ENCODE results near the gene NIM1K. TPM values are rescaled to one million over a fixed set of nuclear protein-coding genes. Genes with fewer than 3 reads are reported as not detected.

NIM1K gene
- total and polyA plus RNA-seq, 10 of the 15 experiments (the other 5 are each of a cell fraction or from before 2014, with no cell fraction given): 0.27 to 1.7 (median 0.66) TPM

DNA sequence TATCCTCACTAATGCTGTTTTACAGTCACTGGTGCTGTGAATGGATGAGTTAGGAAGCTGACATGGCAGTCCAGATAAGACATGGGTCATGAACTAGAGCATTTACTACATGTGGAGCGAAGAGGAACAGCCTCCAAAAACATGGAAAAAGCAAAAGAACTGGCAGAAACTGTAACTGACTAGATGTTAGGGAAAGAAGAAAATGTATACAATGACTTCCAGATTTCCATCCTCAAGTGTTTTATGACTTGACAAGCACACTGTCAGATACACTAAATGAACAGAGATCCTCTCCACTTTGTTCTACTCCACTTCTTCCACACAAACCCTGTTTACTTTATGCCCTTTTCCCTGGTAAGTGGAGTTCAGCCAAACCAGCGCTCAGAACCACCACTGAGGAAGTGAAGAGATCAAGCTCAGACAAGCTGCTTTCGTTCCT, 109.6 kb downstream of the NIM1K start:
- H3K36me3 ChIP-seq (ENCODE audit: control insufficient read depth in 2 of 2, insufficient read depth in 2 of 2, low read length in 1 of 2): peaks cover 3 to 25% of the 10 kb centered on the region in 2 experiments
- in situ Hi-C loops (cut with MboI) (no loop called here), intact Hi-C loops (cut with micrococcal nuclease; ENCODE audit: unreplicated experiment) (loop anchor here (10.0 kb wide), 1 partner anchor 397 kb away; no protein-coding TSS in a partner anchor)
- no peaks in the 10 kb centered on the region for H3K9me3 ChIP-seq (replicated peaks; ENCODE audit: control insufficient read depth, insufficient read depth, low read length)
- no peak for TF ChIP-seq ETV6 (conservative IDR thresholded peaks at IDR 0.05 in 1 of 2, IDR thresholded peaks at IDR 0.05 in 1 of 2; ENCODE audit: borderline replicate concordance in 1 of 2, low read depth in 1 of 2)
- TF ChIP-seq ATF7 (IDR thresholded peaks at IDR 0.05; ENCODE audit: low read depth): no peak
- TF ChIP-seq STAT3 (IDR thresholded peaks at IDR 0.05; ENCODE audit: low read depth, low read length): no peak
- TF ChIP-seq CBX3 (IDR thresholded peaks at IDR 0.05; ENCODE audit: borderline replicate concordance, low read depth): no peak
- no peak for TF ChIP-seq MEF2B (IDR thresholded peaks at IDR 0.05; ENCODE audit: partially characterized antibody, poor library complexity, severe bottlenecking)
- no peak for TF ChIP-seq SUZ12 (IDR thresholded peaks at IDR 0.05; ENCODE audit: unreplicated experiment)
- no peak for TF ChIP-seq RAD51 (IDR thresholded peaks at IDR 0.05)
- TF ChIP-seq CEBPB (IDR thresholded peaks at IDR 0.05; ENCODE audit: borderline replicate concordance in 1 of 2, low read depth in 2 of 2, low read length in 2 of 2): no peak
- no peak for TF ChIP-seq HDAC6 (IDR thresholded peaks at IDR 0.05; ENCODE audit: unreplicated experiment)
- TF ChIP-seq SUPT20H (IDR thresholded peaks at IDR 0.05; ENCODE audit: borderline replicate concordance, control insufficient read depth, low read depth, low read length): no peak
- no peak for TF ChIP-seq POLR2AphosphoS5 (IDR thresholded peaks at IDR 0.05; ENCODE audit: low read length)
- no peak for TF ChIP-seq E4F1 (IDR thresholded peaks at IDR 0.05; ENCODE audit: borderline replicate concordance, partially characterized antibody)
- no peak for TF ChIP-seq NR2C1 (IDR thresholded peaks at IDR 0.05)
- TF ChIP-seq IRF4 (IDR thresholded peaks at IDR 0.05; ENCODE audit: low read depth, low read length): no peak
- no peak for TF ChIP-seq KAT2A (conservative IDR thresholded peaks at IDR 0.05; ENCODE audit: control insufficient read depth, low read depth, low read length)
- TF ChIP-seq EZH2 (IDR thresholded peaks at IDR 0.05; ENCODE audit: borderline replicate concordance, control insufficient read depth, low read depth, low read length): no peak
- TF ChIP-seq JUND (IDR thresholded peaks at IDR 0.05; ENCODE audit: low read depth, low read length): no peak
- TF ChIP-seq RFX5 (IDR thresholded peaks at IDR 0.05; ENCODE audit: low read depth, low read length): no peak
- no peak for TF ChIP-seq GABPA (IDR thresholded peaks at IDR 0.05; ENCODE audit: low read depth)
- H4K20me1 ChIP-seq (ENCODE audit: control insufficient read depth, insufficient read depth): peaks cover 4% of the 10 kb centered on the region; the same call in 1 of the 2 replicates
- ATAC-seq (no peak), FAIRE-seq (no peak), DNase-seq (ENCODE audit: low read depth, low spot score) (no peak)
- ChIA-PET POLR2A (interaction anchor here (4.5 kb wide), 1 partner anchor 11 kb away, joined by 17 read pairs; the partner anchor contains the start of gene HMGCS1), SMC1A (ENCODE audit: uncharacterized antibody, unreplicated experiment) (interaction anchor here (0.6 to 1.8 kb wide), 2 partner anchors 12 to 180 kb away, joined by 3 to 7 read pairs; partner anchors contain the start of gene HMGCS1), RAD21 (ENCODE audit: unreplicated experiment) (no interaction called here), CTCF (interaction anchor here (0.6 to 1.5 kb wide), 4 partner anchors 10 to 194 kb away, joined by 3 to 4 read pairs (median 4); no protein-coding TSS in a partner anchor)
- peak overlapping the region; percentile 0 for H3K4me2 ChIP-seq (ENCODE audit: control insufficient read depth, insufficient read depth)
- BruUV-seq (replicated peaks): no TSS peak
- H3K4me3 ChIP-seq: no peak overlapping the region
- H3K4me1 ChIP-seq (ENCODE audit: control insufficient read depth, insufficient read depth, low read length): peaks cover 4% of the 10 kb centered on the region; the same call in 1 of the 2 replicates
- H3K79me2 ChIP-seq (ENCODE audit: control insufficient read depth, insufficient read depth, low read length): peaks cover 73% of the 10 kb centered on the region
- no peaks in the 10 kb centered on the region for H3K27me3 ChIP-seq (replicated peaks in 1 of 2; ENCODE audit: control insufficient read depth in 2 of 2, insufficient read depth in 2 of 2, low read length in 1 of 2)
- H3K27ac ChIP-seq (ENCODE audit: control insufficient read depth, insufficient read depth): 0 out of 2 replicates have a peak overlapping the region, but pooled peaks have one; percentile 27
- H2AFZ ChIP-seq (ENCODE audit: control insufficient read depth, low read depth, low read length): no peak overlapping the region
- H3K9ac ChIP-seq (ENCODE audit: control insufficient read depth, insufficient read depth, low read length): no peak overlapping the region
- WGBS (ENCODE audit: insufficient coverage, insufficient replicate concordance, low lambda C conversion rate, missing lambda C conversion rate): 97% methylated on average over 3 of the region's 3 CpGs
